Muscle of back (tissue), 11 donors: Measurements from ENCODE around the gene ASXL2. TPM values are rescaled to one million over a fixed set of nuclear protein-coding genes. Genes with fewer than 3 reads are reported as not detected.
"Not testable (repeated sequence)": the region's sequence is repeated elsewhere in the genome, so short reads cannot be mapped to it uniquely, and the experiment has no call there.

Source experiments
- DNase-seq, 3 donors: peaks; one replicate each; pipeline versions ENCODE4 v3.0.0 to v3.0.0-alpha.2; 2013
- polyA plus RNA-seq, 10 donors: library from polyadenylated mRNA; unstranded; fragments of 120-200 nt; gene quantifications; one replicate each; pipeline ENCODE4 v1.2.1, GENCODE V29; 2013; ENCODE audit not compliant: insufficient read length in 10 of 10

ASXL2 gene
- polyA plus RNA-seq, 10 donors = 10.3 to 19.5 (median 13.4) TPM

DNA sequence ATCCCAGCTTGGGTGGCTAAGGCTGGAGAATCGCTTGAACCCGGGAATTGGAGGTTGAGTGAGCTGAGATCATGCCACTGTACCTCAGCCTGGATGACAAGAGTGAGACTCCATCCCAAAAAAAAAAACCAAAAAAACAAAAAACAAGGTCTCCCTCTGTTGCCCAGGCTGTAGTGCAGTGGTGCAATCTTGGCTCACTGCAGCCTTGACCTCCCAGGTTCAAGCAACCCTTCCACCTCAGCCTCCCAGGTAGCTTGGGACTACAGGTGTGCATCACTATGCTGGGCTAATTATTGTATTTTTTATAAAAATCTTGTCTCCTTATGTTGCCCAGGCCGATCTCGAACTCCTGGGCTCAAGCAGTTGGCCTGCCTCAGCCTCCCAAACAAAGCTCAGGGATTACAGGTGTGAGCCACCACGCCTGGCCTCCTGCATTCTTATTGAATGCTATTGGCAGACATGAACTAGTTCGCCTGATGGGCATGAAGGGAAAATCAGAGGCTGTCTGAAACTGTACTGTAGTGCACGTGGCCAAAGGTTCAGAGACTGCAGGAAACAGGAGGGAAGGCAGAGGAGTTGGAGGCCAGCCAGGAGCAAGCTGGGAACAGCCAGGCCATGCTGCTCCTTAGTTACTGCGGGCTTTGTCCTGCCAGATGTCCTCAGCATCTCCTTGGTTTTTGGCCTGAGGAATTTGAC, 16.0 kb upstream of the ASXL2 start:
- peak in 2 of 3 donors; percentile 31 to 49 for DNase-seq

DNA sequence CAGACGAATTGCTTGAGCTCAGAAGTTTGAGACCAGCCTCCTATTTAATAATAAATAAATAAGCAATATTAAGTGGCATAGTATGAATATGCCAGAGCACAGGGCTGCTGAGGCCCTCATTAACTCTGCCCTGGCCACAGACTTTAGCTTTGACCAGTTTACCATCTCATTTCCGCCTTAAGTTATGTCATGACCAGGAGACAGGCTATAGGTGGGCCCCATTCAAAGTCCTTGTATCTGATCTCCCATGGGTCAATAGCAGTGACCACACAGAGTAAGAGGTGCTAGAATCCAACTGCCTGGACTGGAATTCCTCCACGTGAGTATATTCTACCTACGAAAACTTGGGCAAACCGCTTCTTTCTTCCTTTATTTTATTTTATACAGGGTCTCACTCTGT, 13.4 kb upstream of the ASXL2 start:
- no peak for DNase-seq

DNA sequence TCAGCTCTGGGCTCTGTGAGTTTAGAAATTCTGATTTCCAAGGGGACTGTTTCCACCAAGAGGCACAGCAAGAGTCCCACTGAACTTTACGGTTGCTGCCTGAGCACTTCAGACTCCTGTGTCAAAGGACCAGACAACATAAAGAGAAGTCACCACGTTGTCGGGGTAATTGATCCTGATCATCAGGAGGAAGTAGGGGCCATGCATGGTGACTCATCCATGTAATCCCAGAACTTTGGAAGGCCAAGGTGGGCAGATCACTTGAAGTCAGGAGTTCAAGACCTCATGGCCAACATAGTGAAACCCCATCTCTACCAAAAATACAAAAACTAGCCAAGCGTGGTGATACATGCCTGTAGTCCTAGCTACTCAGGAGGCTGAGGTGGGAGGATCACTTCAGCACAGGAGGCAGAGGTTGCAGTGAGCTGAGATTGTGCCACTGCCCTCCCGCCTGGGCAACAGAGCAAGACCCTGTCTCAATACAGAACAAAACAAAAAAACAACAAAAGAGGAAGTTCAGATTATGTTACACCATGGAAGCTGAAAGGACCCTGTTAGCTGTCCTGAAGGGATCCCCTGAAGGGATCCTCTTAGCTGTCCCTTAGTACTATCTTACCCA, 9.4 kb upstream of the ASXL2 start:
- DNase-seq = no peak

DNA sequence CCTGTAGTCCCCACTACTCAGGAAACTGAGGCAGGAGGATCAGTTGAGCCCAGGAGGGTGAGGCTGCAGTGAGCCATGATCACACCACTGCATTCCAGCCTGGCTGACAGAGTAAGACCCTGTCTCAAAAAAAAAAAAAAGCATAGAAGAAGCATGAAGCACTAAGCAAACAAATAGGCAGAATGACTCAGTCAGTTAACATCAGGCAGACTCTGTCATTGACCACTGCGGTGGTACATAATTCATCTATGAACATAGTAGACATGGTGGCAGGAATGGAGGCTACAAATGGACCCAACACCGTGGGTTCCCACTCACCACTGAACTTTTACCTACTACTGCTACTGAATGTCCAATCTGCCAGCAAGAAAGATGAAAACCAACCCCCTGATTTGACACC, 7.6 kb upstream of the ASXL2 start:
- peak in 1 of 3 donors; percentile 43 for DNase-seq

DNA sequence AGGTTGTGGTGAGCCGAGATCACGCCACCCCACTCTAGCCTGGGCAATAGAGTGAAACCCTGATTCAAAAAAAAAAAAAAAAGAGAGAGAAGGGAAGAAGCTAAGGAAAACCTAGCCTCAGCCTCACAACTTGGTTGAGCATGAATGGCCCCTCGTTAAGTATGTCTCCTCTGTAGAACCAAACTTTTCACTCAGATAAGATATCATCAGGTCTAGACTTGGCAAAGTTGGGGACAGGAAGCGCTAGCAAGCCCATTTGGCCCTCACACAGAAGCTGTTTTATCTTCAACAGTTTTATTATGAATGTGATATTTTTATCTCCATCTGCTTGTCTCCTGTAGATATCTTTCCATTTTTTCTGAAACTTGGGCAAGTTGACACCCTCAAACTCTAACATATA, 3.5 kb upstream of the ASXL2 start:
- DNase-seq = no peak

DNA sequence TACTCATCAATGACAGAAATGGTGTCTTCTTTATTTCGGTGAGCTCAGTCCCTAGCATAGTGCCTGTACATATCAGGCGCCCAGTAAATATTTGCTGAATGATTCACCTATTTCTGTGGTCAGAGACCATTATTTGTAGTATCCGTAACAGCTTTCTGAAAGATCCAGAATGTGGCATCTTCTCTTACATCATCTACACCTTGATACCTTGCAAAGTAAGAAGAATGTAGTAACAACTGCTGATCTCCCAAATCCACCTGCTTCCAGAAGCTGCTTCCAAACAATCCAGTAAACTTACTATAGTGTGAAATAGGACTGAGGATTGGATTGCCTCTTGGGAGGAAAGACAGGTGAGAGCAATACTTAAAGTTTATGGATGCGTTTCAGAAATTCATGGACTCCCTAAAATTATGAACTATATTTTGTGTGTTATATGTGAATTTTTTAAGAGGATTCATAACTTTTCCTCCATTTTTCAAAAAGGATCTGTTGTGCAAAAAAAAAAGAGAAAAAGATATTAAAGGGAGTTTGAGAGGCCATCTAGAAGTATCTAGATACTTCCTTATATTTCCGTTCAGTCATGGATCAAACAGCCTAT, 945 bp upstream of the ASXL2 start:
- DNase-seq = peak in 1 of 3 donors; percentile 14

DNA sequence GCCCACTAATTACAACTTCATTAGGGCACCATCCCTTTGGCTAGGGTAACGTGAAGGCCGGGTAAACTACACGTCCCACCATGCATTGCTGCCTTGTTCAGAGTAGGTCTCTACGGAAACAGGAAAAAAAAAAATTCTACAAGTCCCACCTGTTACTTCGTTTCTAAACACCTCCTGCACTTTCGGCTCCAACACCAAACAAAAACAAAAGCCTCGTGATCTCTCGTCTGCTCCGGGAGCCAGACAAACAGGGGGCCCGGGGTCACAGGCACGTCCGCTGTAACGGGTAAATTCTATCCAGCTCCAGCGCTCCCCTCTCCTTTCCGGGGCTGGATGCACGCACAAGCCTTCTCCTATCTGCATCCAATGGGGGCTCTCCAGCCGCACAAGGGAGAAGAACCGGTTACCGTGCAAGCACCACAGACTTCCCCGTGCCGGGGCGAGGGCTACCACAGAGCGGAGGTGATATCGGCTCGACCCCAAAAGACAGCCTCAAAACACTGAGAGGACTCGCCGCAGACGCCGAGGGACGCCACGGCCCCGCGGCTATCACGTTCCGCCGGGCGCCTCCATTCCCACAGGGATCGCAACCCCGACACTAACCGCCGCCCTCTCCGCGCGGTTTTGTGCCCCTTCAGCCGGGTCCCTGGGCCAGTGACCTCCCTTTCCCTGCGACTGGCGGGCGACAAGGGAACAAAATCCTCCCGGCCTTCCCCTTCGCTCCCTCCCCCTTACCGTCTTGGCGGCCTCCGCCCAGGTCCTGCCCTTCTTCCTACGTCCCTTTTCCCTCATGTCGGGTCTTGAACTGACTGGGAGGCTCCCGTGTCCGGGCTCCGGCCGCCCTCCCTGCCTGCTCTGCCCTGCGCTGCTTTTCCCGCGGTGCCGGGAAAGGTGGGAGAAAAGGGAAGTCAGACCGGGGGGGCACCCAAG, 591 bp downstream of the ASXL2 start:
- peak; percentile 43 to 81 (median 48) for DNase-seq

DNA sequence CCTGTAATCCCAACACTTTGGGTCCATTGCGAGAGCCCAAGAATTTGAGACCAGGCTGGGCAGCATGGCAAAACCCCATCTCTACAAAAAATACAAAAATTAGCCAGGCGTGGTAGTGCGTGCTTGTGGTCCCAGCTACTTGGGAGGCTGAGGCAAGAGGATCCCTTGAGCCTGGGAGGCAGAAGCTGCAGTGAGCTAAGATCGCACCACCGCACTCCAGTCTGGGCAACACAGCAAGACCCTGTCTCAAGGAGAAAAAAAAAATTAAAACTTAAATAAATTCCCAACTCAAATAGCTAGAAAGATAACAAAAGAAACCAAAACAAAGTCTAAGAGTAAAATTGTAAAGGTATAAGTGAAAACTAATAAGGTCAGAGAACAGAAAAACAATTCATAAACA, 6.2 kb downstream of the ASXL2 start:
- DNase-seq = no peak

DNA sequence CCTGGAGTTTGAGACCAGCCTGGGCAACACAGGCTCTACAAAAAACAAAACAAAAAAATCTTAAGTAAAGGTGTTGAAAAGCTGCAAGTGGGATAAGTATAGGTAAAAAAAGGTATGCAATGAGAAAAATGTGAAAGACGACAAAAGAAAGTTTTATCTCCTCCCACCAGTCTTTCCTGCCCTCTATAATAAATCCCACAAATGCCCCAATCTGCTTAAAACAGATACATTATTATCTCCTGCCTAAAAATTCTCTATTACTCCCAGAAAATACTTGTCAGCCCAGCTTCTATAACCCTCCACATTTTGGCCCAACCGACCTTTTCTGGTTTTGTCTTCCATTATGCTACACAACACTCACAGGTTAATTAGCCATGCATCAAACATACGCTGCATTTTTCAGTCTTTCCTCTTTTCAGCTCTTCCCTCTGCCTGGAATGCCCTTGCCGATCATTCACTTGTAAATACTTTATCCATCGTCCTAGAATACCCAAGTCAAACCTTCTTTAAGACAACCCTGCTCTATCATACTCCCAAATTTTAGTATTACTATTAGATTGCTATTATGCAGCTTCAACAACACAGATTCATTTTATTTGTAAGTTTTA, 10.8 kb downstream of the ASXL2 start:
- no peak for DNase-seq

DNA sequence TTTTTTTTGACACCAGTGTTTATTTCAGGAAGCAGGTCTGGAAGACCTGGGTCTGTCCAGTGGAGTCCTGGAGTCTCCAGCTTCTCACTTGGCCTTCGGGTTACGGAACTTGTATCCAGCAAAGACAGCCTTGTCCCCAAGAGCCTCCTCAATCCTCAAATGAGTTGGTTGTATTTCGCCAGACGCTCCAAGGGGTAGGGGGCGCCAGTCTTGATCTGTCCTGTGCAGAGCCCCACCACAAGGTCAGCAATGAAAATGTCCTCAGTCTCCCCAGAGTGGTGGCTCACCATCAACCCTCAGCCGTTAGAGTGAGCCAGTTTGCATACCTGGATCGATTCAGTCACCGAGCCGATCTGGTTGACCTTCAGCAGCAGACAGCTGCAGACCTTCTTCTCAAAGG, 21.9 kb downstream of the ASXL2 start:
- DNase-seq = no peak

DNA sequence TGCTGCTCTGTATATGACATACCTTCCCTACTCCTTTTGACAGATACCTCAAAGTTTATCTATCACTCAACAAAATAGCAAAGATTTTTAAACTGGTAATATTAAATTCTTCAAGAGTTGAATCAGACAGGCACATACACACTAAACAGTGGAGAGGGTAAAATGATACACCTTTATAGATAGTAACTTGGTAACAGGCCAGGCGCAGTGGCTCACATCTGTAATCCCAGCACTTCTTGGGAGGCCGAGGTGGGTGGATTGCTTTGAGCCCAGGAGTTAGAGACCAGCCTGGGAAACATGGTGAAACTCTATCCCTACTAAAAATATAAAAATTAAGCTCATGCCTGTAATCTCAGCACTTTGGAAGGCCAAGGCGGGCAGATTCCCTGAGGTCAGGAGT, 23.2 kb downstream of the ASXL2 start:
- no peak for DNase-seq

DNA sequence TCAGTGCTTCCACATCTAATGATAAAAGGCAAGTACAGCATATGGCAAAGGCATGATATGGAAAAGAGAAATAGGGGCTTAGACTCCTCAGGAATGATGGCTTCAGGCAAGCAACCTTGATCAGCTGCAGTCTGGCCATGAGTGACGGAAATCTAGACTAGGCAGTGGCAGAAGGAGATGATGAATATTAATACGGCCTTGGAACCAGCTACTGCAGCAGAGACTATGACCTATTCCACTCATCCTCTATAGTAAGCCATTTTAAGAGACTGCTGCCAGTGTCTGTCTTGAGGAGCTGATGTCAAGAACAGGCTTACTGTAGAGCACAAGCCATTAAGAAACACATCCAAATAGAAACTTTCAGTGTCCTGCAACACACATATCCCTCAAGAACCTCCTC, 23.7 kb downstream of the ASXL2 start:
- no peak for DNase-seq

DNA sequence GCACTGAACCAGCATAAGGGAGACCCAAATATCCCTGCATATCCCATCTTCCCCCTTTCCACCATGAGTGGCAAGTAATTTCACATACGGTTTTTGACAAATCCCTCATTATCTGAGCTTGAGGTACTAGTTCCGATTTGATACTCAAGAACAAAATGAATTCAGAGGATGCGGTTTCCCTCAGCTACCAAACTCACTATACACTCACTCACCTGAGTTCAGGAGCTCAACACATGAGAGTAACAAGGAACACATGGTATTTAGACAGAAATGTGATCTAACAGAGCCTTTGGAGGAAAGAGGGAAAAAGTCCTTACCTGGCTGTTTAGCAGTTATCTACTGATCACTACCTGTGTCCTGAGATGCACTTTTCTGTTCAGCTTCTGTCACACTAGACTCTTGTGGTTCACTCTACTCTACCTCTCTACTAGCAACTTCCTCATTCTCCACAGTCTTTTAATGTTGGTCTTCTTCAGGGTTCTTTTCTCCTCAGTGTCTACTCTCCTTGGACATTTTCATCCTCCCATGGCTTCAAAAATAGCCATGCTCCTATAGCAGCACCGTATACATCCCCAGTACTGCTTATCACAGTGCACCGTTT, 25.1 kb downstream of the ASXL2 start:
- no peak for DNase-seq

DNA sequence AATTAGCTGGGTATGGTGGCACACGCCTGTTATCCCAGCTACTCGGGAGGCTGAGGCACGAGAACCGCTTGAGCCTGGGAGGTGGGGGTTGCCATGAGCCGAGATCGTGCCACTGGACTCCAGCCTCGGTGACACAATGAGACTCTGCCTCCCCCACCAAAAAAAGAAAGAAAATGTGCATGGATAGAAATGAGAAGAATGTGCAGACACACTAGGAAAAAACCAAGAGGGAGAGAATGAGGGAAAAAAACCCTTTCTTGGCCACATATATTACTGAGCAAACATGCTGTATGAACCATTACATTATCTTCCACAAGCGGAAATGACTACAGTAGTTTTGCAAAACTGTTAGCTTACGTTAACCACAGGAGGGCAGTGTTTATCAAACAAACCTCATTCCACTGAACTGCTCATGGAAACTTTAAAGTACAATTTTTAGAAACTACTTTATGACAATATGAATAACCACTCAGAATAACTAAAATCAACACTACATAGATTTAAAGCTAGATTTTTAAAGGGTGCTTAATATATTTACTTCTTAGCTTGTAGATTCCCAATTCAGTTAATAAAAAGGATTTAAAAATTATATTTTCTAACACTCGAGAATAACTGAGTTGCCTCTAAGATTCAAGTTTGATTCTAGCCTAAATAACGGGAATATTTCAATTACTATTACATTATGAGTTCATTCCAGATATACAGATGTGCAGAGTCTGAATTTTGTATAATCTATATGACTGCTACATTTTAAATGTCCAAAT, 26.4 kb downstream of the ASXL2 start:
- peak; percentile 54 to 72 (median 68) for DNase-seq

DNA sequence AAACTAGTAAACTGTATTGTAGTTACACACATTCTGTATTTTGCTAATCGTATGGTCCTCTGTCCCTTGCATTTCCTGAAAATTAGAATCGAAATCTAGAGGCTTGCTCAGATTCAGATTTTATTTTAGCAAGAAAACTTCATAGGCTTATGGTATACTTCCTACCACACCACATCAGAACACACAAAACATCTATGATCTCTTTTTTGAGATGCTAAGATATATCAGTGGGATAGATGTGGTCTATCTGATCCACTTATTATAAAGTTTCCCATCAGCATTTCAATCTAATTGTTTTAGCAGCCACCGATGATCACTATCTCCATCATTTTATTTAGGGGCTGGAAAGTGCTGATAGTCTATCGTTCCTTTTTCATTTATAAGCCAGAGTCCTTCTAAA, 27.9 kb downstream of the ASXL2 start:
- DNase-seq = not testable (repeated sequence)

DNA sequence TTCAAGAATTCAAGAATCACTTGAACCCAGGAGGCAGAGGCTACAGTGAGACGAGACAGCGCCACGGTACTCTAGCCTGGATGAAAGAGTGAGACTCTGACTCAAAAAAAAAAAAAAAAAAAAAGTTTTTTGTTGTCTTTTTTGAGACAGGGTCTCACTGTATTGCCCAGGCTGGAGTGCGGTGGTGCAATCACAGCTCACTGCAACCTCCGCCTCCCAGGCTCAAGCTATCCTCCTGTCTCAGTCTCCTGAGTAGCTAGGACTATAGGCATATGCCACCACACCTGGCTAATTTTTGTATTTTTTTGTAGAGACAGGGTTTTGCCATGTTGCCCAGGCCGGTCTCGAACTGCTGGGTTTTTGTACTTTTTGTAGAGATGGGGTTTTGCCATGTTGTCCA, 28.9 kb downstream of the ASXL2 start:
- DNase-seq = not testable (repeated sequence)

DNA sequence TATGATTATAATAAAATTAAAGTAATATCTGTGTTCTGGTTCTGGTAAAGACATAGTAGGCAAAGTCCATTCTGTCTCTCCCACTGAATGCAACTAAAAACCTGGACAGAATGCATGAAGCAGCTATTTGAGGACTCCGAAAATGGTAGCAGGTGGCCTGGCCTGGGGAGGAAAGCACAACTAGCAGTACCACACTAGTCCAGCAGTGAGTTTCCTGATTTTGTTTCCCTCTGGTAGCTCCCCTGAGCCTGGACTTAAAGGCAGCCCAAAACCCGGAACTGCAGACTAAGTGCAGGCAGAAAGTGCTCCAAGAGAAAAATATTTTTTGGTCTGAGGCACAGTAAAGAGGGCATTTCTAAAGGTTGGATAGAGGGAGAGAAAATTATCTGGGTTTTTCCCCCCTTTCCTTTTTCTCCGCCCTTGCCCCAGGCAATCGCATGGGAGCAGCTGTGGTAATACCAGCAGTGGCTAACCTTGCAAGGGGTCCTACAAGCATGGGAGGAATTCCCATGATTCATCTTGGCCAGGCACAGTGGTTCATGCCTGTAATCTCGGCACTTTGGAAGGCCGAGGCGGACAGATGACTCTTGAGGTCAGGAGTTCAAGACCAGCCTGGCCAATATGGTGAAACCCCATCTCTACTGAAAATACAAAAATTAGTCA, 32.3 kb downstream of the ASXL2 start:
- DNase-seq = no peak

DNA sequence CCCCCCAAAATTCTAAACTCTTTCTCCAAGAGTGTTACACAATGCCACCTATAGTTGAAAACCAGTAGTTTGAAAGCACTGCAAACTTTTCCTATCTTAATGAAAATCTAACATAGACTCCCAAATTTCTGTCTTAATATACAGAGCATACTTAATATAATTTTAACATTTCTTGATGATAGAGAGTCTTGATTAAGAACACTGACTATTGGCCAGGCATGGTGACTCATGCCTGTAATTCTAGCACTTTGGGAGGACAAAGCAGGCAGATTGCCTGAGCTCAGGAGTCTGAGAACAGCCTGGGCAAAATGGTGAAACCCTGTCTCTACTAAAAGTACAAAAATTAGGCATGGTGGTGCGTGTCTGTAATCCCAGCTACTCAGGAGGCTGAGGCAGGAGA, 34.2 kb downstream of the ASXL2 start:
- no peak for DNase-seq

DNA sequence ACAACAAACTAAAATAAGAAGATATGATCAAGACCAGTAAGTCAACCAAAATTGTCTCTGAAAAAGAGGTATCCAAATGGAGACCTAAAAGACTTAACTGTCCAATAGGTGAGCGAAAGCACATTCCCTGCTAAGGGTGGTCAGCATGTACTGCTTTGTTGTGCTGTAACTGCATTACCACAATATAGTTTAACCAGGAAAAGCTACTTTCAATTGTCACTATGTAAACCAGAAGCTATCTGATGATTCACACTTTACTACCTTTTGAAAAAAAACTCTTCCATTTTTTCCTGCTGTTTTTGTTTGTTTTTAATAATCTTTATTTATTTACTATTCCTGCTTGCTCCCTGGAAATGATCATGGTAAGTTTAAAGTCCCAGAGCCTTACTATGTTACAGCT, 36.1 kb downstream of the ASXL2 start:
- no peak for DNase-seq

DNA sequence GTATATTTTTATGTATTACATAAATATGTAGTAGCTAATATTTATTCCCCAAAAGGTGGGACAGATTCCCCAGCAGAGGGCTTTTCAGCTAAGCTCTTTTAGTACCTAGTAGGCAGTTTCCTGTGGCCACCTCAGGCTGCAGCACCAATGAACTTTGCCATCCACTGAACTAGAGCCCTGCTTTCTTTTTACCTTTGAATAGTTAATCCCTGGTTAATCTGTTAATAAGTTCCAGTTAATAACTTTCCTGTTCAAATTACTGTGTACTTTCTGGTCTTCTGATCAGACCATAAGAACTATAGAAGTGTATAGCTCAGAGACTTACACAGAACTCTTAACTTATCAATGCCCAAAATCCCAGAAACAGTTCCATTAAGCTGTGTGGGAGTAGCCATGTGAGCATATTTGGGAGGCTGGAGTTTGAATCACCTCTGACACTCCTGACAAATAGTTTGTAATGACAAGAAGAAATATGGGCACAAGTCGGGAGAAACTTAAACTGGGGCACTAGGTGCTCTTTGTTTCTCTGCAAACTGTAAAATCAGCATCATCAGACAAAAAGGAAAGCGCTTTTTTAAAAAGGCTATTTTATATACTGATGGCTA, 40.0 kb downstream of the ASXL2 start:
- no peak for DNase-seq
